Measurements from ENCODE around the gene C1orf56.
"Not testable (repeated sequence)": the region's sequence is repeated elsewhere in the genome, so short reads cannot be mapped to it uniquely, and the experiment has no call there.

The C1orf56 gene

DNA sequence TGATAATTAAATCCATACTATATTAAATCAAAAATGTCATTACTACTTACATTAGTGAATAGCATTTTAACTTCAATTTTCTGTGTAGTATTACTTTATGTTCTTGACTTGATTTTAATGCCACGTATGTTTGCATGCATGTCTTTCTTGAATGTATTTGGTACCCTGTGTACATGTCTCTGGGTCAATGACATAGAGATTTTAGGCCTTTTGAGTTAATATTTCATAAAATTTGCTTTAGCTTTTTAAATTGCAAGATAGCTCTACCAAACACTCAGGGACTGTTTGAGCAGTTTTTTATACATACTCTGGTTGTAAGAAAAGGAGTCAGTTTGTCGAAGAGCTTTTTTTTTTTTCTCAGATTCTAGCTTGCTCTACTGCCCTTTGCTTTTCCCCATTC is 14.2 kb downstream of the C1orf56 start:
- DNase-seq (ENCODE audit: low read depth in 2 of 2) = no peak

GRCh38 chr1:151062741-151063371 is 15.3 kb downstream of the C1orf56 start:
- no peak for DNase-seq (ENCODE audit: low read depth in 2 of 2)

- DNase-seq (ENCODE audit: low read depth in 2 of 2) = no peak
These were observed 17.6 kb downstream of the C1orf56 start for GRCh38 chr1:151065089-151065645.

GRCh38 chr1:151067185-151067584 is 19.6 kb downstream of the C1orf56 start:
- DNase-seq (ENCODE audit: low read depth in 2 of 2) = no peak

- DNase-seq (ENCODE audit: low read depth in 2 of 2) = no peak
These were observed 21.5 kb downstream of the C1orf56 start for GRCh38 chr1:151069103-151069486.

GRCh38 chr1:151070474-151071276 is 23.1 kb downstream of the C1orf56 start, which contains the start of gene GABPB2:
Gene GABPB2, plus strand, starts transcription at chr1:151070761. Its CDS starts 17,429 bp downstream, at chr1:151088190.
- DNase-seq (ENCODE audit: low read depth in 2 of 2) = peak; percentile 84 to 87

DNA sequence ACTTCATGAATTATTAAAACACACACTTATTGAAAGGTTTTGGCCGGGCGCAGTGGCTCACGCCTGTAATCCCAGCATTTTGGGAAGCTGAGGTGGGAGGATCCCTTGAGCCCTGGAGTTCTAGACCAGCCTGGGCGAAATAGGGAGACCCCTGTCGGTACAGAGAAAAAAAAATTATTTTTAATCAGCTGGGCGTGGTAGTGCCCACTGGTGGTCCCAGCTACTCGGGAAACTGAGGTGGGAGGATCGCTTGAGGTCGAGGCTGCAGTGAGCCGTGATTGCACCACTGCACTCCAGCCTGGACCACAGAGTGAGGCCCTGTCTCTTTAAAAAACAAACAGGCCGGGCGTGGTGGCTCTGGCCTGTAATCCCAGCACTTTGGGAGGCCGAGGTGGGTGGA is 24.7 kb downstream of the C1orf56 start:
- DNase-seq (ENCODE audit: low read depth in 2 of 2) = no peak

DNA sequence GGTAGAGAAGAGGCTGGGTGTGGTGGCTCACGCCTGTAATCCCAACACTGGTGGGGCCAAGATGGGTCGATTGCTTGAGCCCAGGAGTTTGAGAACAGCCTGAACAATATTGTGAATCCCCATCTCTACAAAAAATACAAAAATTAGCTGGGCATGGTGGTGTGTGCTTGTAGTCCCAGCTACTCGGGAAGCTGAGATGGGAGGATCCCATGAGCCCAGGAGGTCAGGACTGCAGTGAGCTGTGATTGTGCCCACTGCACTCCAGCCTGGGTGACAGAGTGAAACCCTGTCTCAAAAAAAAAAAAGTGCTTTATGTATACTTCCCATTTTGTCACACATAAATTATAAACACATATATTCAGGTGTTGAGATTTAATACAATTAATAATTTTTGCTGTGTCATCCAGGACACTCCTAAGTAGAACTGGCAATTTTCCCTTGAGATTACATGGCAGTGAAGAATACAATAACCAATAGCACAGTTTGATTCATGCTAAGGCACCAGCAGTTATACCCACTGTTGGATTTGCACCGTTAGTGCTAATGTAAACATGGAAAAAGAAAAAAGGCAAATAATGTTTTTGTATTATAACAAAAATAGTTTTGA is 38.5 kb downstream of the C1orf56 start:
- DNase-seq (ENCODE audit: low read depth in 2 of 2) = no peak

DNA sequence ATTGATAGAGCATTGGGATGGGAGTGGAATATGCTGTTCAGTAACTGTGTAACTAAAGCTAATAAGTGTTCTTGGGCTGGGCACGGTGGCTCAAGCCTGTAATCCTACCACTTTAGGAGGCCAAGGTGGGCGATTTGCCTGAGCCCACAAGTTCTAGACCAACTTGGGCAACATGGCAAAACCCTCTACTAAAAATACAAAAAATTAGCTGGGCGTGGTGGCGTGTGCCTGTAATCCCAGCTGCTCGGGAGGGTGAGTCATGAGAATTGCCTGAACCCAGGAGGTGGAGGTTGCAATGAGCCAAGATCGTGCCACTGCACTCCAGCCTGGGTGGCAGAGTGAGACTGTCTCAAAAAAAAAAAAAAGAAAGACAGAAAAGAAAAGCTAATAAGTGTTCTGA is 49.9 kb downstream of the C1orf56 start:
- not testable (repeated sequence) for DNase-seq (ENCODE audit: low read depth in 2 of 2)

GRCh38 chr1:151098126-151098525 is 50.6 kb downstream of the C1orf56 start:
- no peak for DNase-seq (ENCODE audit: low read depth in 2 of 2)
